SHP77 (cell line): ENCODE data around the gene BCL11B.

Experiments
- DNase-seq, 2 experiments: peaks; one replicate each; lab custom pipeline; 2025; lab: John Stamatoyannopoulos, UW

BCL11B gene

DNA sequence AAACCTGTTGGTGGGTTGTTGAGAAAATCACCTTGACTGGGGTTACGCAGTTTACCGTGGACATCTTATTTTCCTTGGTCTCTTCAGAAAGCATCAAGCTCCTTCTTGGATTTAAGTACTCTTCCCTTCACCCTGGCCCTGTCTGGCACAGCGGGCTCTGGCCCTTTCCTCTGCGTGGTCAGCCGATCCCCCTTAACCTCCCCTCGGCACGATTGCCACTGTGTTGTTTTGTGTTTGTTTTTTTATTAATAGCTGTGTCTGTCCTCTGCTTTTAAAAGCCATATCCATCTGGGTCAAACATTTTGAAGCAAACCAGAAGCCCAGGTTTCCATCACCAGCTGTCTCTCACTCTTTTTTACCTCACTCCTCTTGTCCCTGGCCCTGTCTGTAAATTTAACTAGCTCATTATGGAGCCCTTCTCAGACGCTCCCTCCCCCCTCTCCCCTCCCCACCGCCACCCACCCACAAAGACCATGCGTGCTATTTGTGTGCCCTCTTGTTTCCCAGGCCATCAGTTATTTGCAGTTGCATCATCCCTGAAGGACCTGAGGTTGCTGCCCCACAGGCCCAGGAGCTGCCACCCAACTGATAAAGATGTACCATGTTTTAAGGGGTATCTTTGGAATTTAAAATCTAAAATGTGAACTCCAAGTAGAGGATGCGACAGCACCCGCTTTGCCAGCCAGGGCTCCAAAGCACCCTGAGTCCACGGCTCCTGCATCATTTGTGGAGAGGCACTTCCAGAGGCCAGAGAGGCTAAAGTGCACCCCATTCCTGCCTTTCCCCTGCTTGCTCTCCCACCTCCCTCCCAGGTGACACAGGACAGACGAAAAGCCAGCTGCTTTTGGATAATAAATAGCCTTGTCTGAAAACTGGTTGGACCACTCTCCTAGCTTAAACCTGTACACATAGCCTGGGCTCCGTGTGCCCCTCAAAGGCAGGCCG lies 3.9 kb downstream of the BCL11B start:
- no peak for DNase-seq

DNA sequence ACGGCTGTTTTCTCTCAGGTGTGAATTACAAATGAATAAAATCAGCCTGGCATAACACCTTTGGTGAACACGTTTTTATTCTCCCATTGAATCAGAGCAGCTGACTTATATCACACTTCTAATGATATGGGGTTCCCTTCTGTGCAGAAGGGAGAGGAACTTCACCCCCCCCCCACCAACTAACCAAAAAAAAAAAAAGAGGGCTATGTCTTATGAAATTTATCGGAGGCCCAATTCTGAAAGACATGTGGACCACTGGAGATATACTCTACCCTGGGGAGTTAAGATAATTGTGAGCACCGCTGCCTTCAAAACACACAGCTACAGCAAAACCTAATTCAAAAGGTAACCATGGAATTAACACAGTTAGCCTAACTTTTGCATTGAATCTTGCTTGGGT lies 4.6 kb downstream of the BCL11B start:
- no peak for DNase-seq

DNA sequence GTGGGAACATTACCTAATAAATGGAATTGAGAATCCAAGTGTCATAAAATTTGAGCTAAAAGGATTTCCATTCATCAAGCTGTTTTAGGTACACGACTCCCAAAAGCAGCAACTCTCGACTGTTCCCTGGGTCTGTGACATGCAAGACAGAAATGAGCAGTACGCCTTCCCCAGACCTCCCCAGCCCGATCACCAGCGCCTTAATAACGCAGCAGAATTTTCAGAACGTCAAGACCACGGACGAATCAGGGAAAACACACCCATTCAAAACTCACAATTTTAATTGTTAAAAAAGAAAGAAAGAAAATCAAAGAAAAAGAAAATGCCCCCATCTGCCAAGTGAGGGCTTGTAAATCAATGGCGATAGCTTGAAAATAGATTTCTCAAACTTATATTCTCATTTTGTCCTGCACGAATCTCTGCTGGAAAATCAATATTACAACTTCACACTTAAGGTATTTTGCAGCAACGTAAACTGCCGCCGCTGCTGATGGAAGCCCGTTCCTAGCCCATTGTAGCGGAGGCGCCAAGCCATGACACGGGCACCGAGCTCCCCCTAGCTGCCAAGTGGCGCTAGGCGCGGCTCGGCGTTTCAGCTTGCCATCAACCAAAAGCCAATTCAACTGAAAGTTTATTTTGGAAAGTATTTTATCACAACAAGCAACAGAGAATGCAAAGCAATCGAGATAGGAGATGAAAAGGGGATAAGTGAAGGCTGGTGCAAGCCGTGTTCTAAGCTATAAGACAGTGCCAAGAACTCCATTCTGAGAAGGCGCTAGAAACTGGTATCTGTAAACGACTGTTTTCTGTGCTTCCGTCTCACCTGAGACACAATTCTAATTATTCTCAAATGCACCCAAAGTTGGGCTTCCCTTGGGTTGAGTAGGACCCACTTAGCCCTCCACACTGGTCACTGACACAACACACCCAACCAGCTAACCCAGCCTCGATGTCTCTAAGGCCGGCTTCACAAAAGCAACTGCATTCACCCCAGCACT lies 5.5 kb downstream of the BCL11B start:
- peak; percentile 16 to 57 for DNase-seq

DNA sequence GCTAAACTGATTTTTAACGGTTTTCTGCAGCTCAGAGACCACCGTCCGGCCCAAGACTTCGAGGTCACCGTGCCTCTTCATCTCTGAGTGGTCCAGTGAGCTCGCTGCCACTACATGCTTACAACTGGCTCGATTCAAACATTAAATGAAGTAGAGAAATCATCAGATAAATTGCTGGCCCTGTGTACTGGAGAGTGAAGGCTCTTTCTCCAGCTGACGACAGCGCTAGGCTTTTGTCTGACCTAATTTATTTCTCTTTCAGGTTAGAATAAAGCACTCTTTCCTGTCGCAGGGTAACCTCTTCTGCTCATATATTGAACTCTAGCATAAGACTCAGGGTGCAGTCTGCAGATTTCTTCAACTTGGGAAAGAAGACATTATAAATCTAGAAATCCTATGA lies 6.4 kb downstream of the BCL11B start:
- DNase-seq, result no peak

DNA sequence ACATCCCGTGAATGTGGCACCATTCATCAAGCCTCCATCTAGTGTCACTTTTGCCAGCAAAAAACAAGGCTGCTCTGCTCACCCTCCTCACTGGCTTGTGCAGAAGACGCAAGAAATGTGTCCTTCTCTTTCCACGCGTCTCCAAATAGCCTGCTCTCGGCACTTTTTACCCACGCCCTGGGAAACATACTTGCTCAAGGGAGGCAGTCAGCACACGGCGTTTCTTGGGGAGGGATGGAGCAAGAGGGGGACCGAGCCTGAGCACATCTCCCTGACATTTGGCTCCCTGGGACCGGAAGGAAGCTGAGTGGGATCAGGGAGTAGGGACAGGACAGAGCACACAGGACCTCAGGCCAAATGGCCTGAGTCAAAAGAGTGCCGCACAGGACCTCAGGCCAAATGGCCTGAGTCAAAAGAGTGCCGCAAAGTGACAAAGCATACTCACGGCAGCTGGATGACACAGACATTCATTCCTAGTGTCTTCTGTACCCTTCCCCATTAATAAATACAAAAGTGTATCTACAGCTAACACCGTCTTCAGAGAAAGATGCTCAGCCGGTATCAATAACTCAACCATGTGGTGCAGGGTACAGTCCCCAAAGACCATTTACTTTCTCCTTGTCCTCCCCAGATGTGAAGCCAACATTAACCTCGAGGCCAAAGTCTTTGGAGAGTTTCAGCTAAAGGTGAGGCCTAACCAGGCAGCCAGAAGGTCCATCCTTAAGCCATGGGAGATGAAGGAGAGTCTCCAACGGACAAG lies 7.1 kb downstream of the BCL11B start:
- DNase-seq, result no peak

DNA sequence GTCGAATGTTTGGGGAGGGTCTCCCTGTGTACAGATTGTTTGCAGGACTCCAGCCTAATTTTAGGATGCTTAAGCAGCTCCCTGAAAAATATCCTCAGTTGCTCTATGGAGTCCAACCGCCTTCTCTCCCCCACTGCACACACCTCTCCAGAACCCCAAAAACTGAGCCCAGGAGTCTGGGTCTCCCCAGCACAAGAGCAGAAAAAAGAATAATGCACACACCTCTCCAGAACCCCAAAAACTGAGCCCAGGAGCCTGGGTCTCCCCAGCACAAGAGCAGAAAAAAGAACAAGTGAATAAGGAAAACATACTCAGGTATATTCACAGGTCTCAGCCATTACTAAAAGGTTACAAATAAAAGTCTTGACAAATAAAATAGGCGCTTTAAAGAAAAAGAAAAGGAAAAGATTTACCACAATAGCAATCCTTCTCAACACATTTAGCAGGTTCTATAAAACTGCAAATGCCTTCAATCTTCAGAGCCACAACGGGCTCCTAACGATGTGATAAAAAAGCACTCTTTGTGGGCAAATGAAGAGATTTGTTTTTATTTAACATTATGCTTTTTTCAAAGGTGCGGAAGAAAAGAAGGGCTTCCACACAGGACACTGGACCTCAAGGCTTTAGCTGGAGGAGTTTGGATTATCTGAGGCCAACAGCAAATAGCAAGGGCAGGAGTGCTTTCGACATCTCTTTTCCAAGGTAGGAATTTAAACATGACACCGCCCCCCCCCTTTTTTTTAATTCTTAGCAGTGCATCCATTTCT lies 8.2 kb downstream of the BCL11B start:
- no peak for DNase-seq

DNA sequence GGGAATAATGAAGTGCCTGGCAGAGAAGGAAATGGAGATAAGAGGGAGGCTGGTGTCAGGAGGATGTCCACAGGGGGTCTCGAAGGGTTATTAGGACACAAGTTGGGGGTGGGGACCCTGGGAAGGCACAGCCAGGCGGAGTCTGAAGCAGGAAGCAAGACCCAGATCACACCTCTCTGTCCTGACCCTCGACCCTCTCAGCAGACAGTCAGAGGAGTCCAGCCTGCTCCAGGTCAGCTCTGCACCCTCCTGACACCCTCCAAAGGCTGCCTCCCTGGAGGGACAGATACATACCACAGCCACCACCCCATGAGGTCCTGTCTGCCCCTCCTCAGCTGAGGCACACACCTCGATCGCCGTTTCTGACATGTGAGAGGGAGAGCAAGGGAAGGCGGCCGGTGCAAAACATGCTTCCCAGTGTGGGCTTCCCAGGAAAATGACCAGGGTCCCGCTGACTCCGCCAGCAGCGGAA lies 9.0 kb downstream of the BCL11B start:
- DNase-seq, result no peak

DNA sequence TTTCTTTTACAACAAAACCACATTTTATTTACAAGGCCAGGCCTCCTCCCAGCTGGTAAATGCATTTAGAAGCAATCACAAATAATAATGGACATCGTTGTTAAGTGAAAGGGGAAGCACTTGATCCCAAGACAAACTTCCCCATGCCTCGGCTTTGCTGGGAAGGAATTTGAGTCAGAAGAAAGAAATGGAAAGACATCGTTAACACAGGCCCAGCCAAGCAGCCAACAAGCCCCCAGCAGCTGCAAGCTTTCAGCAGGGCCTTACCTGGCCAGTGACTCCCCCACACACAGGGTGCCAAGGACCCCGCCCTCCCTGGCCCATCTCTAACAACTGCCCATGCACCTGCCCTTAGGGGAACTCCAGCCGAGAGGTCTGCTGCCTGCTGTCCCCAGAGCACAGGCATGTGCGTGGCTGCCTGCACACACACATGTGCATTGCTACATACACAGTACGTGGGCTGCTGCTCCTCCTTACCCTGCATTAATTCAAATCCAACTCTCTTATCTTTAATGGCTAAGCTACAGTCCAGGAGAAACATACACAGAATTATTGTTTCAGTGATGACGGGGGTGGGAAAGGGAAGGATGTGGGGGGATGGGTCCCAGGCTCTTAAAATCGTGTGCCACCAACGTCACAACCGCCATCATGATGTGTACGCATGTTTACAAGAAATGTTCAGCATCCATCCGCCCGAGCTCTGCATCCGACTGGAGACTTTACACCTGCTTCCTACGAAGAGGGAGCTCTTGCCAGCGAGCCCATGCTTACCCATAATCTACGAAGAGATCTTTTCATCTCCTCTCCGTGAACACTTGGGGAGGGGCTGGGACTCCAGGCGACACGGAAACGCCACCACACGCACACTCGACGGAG lies 9.8 kb downstream of the BCL11B start:
- DNase-seq, result no peak

DNA sequence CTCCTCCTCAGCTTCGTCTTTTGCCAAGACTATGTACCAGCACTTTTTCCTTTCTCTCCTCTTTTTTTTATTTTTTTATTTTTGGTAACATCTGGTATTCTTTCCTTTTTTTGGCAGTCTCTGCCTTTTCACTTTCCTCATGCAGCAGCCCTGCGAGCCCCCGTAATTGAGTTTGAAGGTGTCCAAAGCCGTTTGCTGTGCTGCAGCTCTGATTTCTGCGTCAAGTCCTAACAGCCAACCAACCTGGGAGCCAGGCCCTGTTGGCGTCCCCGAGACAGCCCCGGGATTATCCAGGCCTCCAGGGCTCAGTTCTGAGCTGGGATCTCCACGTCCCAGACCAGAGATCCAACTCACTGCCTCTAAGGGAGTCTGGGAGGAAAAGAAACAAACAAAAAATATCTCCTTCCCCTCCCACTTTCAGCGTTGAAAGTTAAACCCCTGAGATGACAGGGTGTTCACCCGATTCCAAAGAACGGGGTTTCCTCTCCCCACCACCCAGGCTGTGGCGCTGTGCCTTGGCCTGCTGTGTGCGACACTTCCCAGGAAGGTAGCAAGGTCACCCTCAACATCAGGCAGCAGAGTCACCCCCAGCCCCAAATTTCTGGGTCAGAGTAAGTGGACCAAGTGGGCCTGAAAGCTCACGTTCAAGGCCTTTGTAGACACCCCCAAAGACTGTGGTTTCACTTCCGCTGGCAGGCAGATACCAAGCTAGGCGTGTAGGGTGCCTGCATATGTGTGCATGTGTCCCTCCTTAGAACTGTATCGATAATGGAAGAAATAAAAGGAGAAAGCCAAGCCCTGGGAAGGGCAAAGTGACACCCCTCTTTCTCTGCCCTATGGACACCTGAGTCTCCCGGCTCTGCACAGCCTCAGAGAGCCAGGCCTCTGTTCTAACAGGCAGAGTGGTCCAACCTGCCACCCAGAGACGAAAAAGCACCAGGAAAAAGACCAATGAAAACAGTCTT lies 11.1 kb downstream of the BCL11B start:
- DNase-seq, result no peak

DNA sequence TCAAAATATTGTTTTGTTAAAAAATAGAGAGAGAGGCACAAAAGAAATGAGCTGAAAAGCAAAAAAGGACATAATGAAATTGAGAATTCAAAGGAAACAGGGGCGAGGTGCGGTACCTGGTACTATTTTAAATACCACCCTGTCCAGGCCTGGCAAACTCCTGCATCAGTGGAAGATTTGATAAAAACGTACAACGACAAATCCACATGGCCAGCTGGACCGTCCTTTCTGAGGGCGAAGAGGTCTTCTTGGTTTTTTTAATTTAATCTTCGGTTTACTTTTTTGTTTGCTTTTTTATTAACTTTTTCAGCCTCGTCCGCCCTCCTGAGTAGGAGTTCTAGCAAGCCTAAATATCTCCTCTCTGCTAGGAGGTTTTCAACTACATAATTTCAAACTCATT lies 11.9 kb downstream of the BCL11B start:
- DNase-seq, result no peak

DNA sequence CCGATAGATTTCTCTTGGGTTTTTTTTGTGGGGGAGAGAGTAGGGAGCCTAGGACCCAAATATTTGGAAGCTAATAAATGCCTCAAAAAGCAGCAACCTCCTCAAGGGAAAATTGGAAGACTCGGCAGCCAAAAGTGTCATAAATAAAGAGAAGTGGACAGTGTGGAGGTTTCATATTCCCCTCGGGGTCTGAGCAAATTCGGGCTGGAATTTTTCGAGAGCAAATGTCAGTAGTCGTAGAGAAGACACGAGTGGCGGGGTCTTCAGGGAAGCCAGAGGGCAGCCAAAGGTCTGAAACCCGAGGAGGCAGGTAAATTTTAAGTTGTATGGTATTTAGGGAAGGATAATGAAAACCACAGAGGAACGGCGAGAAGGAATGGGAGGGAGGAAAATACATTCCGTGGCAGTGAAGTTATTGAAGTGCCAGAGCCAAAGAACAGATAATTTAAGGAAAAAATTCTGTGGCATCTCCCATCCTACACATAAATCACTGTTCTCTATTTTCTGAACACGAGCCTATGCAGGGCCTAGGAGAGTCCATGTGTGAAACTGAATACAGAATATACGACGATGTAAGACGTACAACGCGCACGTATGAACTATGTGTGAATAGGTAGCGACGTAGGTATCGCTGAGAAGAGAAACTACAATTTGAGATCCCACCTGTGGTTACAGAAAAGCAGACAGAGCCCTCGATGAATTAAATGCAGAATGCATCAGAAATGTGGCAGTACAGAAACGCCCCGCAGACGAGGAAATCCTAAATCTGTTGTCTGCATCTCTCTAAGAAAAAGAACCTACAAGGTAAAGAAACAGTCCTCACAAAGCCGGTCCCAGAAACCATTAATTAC lies 12.9 kb downstream of the BCL11B start:
- DNase-seq, result no peak

DNA sequence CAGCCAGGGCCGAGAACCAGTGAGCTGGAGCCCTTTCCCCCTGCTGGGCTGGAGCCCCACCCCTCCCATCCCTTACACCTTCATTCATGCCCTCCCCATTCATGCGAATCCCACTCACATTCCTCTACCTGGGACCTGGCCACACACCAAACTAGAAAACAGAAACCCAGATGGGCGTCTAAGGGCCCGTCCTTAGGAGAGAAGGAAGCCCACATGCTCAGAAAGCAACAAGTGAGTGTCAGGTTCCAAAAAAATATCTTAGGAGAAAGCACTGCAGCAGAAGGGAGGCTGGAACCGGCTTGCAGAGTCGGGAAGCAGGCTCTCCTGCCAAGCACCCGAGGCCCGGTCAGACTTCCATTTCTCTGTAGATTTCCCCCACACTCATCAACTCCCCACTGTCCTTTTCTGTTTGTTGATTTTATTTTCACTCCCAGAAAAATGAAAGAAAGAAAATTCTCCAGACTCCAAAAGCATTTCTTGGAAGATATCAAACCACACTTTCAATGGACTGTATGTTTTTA lies 13.6 kb downstream of the BCL11B start:
- no peak for DNase-seq

DNA sequence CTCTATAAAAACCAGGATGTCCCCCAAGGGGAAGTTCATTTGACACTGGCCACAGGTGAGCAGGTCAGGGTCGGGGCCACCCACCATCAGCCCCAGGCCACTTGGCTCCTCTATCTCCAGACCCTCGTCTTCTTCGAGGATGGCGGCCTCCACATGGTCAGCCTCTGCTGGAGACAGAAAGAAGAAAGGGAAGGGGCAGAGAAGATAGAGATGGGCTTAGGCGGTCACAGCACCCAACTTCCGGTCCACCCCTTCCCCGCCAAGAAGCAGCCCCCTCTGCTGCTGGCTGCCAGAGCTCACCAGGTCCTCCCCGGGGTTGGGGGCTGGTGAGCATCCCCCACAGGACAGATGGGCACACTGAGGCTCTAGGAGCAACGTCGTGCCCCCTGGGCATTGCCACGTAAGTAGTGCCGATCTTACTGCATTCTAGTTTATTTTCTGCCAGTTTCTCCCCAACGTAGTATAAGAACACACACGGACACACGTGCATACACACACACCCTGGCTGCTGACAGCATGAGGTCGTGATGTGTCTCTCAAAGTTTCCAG lies 14.2 kb downstream of the BCL11B start:
- DNase-seq, result no peak

DNA sequence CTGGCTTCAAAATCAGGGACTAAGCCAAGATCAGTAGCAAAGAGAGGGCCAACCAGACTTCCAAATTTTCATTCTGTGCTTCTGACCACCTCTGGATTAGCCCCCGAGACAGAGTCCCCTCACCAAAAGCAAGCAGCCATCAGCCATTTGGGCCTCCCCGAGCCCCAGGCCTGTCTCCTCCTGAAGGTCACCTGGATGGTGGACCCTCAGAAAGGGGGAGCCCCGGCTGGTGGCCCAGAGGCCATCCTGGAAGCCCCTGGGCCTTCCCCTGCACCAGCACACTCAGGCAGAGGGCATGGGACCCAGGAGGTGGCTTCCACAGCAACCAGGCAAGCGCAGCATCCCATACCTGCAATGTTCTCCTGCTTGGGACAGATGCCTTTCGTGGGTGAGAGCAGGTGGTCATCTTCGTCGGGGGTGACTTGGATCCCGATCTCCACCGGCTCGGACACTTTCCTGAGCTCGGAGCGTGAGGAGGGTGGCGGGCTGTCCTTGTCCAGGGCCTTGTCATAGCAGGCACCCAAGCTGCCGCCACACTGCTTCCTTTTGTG lies 14.8 kb downstream of the BCL11B start:
- no peak for DNase-seq

DNA sequence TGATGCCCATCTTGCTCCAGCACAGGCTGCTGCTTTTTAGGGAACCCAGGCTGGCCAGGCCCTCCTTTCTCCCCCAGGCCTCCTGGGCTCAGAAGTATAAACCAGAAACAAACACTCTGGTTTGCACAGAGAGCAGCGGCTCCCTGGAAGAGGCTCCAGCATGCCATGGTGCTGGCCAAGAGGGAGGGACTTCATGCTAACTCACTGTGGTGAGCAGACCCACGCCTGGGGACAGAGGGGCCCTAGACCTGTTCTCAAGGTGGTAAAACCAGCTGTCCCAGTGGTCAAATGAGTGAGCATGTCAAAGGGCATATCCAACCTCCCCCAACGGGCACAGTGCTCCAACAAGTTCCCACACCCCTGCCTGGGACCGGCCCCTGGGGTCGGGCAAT lies 15.5 kb downstream of the BCL11B start:
- no peak for DNase-seq

DNA sequence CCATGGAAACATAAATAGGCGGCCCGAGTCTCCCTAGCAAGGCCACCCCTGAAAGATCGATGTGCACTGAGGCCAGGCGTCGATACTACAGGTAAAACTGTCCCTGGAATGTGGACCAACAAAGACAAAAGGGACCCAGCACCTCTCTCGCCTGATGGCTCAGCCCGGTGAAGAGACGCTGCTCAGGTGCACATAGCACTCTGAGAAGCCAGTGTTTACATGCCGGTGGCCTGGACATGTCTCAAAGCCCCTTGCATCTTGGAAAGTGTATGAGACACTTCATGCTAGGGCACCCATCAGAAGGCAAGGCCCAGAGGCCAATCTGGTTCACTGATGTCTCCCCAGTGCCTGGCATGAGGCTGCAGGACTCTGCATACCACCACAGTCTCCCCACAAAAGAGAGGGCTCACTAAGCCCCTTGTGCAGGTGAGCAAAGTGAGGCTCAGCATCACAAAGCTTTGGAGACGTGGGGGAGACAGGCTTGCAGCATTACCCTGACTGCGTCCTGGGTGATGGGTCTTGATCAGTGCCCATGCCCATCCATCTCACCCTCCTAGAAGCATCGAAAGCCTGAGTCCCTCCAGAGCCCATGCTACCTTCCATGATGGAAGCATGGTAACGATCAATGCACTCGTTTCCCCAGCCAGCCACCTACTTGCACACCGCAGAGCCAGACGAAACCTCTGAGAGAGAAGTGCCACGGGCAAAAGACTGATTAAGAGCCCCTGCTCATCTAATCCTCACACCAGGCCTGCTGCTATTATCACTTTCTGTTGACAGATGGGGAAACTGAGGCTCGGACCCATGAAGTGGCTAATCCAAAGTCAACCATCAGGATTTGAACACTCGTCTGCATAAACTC lies 16.1 kb downstream of the BCL11B start:
- DNase-seq, result no peak
